SKM-1 treated with dmso at 0.1 percent for 144 hours (cell line): Measurements from ENCODE around the gene XIRP2.
"Not testable (repeated sequence)": the region's sequence is repeated elsewhere in the genome, so short reads cannot be mapped to it uniquely, and the experiment has no call there.

Experiments
- DNase-seq: peaks from one replicate; lab custom pipeline; 2025; ENCODE audit not compliant: unreplicated experiment; lab: John Stamatoyannopoulos, UW

XIRP2 gene

DNA sequence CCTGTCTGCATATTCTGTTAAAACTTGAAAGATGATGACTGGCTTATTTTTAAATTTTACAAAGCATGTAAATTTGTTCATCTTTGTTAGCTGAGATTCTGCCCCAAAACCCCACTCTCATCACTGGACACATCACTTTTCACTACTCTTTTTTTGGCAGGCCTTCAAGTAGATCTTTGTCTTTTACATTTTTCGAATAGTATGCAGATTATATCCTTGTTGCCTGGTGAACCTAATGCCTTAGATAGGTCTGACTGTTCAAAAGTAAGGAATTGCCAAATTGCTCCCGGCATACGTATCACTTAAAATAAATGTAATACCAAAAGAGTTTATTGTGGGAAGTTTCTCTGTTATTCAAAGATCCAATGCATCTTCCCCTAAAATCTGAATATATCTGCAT, 303.3 kb downstream of the XIRP2 start:
- DNase-seq = no peak

DNA sequence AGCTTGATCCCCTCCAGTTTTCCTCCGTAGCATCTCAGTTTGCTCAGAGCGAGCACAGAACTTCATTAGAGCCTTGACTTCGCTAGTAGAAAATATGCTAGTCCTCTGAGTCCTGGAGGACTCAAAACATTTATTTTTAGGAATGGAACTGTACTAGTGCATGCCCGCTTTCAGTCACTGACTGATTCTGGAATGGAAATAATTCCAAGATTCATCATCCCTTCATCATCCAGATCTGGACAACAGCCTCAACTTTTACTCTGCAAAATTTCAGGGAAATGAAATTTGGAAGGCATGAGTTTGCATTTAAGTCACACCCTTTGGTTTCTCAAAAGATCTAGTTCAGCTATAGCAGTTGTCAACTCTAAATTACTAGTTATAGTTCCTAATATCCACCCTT, 304.6 kb downstream of the XIRP2 start:
- no peak for DNase-seq

DNA sequence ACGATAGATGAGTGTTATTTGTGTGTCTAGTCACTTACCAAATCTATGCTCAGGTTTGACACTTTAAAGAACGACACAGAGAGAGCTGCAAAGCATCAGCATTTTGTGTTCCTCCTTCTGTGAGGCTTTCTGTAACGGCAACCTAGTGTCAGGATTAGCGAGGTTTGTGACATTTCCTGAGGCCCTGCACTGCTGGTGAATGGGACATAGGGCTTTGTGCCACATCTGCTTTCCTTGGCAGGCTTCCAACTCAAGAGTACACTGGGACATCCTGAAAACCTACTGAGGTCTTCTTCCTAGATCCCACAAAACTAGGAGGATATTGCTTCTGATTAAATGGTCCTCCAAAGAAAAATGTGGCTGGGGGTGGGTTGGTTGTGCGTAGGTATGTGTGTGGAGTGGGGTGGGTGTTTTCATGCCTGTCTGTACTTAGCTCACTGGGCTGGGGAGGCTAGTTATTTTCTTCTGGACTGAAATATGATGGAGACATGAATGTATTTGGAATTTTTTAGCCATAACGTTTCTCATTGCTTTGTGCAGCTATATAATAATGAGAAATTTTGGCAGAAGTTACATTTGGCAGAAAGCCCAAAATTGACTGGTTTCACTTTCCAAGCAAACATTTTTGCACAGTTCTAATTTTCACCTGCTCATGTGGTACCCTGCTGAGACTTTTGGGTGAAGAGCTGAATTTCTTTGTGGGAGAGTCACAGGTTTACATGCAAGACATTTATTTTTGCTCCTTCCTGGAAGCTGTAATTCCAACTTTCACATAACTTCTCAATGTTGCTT, 308.4 kb downstream of the XIRP2 start:
- DNase-seq = peak; percentile 72

DNA sequence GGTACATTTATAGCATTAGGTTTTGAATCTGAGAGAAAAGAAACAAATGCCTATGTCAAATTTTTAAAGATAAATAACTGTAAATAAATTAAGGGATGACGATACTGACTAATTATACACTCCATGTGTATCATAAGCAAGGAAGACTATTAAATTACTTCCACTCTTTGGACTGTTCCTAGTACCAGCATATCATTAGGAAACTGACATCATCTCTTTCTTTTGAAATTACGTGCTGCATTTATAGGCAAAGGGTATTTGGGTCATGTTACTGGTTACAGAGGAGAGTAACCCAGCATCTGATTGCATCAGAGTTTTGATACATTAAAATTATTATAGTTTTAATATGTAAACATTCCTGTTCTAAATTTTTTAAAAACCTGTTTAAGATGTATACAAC, 309.7 kb downstream of the XIRP2 start:
- DNase-seq = no peak

DNA sequence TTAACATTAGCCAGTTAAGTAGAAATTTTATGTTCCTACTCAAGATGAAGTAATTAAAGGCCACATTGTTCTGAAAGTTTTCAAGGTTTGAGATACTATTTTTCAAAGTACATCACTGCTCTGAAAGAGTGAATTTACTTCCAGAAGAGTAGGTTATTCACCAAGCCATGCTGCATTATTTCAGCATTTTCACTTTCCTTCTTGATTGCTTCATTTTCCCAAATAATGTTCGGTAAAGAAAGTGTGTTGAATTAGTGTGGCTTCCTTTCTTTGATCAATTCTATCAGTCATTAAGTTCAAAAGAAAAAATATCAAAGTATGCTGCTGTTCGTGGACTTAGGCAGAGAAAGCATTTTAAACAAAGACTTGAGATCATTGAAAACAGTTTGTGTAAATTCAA, 310.3 kb downstream of the XIRP2 start:
- no peak for DNase-seq

DNA sequence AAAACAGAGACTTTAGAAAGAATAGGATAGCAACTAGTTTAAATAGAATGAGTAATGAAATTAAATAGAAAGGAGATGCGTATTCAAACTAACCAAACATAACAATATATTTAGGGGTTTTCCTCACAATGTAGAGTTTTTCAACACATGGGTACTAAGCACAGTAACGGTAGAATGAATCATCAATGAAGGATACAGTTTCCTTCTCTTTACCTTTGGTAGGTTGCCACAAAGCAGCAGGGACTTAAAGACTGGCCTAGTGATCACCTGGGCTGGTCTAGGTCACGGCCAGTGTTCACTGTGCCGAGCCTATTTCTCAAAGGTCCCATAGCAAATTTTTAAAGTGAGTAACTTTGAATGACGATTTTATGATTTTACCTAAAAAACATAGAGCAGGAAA, 311.7 kb downstream of the XIRP2 start:
- no peak for DNase-seq

DNA sequence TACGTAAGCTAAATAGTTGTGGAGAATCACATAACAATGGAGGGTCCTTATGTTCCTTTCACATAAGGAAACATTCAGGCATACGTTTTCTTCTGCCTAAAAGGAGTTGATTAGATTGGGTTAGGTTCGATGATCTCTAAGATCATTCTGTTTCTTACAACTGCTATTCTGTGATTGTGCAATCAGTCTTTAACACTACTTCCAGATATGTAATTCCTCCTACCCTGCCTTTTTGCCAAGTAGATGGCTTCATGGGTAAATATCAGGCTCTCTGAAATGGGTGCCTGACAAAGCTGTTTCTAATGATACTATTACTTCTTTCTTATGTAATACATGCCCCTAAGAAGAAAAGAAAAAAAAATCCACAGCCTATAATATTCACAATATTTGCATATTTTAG, 321.5 kb downstream of the XIRP2 start:
- DNase-seq = no peak

DNA sequence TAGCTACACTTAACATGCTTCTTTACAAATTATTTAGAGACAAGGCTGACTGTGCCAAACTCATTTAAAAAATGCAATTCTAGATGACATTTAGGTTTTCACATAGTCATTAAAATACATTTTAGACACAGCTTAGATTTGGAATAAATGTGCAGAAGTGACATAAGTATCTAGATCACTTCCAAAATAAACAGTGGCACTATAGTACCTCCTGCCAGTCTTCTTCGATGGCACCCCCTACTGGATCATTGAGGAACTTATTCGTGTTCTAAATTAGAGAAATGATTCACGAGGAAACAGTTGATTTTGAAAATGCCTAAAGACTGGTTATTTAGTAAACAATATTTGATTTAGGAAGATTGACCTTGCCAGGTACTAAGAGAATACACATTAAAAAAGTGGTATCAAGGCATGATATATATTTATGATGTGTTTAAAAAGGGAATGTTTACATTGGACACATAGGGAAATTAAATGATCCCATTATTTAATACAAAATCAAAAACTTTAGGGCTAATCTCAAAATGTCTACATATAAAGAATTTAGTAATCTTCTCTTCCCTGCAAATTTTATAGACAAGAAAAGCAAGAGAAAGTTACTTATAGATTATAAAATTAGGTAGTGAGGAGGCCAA, 323.9 kb downstream of the XIRP2 start:
- peak; percentile 53 for DNase-seq

DNA sequence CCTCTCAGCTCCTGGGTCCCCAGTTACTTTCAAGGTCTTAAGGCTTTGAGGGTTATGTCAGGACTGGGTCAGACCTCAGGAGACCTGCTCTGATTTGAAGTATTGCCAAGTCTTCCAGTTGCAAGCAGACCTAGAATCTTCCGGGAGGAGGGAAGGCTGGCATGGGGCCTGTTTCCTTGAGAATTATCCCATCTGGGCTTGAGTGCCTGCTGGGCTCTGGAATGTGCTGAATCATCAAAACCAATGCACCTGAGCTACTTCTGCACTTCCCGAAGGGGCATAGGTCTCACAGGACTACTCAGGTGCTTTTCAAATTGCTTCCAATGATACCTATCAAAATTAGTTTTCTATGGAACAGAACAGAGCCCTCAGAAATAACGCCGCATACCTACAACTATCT, 327.3 kb downstream of the XIRP2 start:
- DNase-seq = no peak

DNA sequence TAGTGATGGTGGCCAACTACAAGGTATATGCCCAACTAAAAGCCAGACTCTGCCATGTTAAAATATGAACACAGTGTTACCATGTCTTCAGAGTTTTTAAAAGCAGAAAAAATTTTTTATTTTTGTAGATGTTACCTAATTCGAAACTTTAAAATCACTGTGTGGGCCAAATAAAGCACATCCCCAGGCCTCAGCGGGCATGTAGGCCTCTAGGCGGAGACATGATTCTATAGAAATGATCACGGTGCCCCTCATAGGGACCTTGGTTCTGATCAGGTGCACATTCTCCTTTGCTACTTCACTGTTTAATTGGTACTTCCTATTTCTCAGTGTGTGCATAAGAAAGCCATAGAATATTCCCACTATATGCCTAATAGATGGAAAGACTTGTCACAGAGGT, 349.2 kb downstream of the XIRP2 start:
- no peak for DNase-seq

DNA sequence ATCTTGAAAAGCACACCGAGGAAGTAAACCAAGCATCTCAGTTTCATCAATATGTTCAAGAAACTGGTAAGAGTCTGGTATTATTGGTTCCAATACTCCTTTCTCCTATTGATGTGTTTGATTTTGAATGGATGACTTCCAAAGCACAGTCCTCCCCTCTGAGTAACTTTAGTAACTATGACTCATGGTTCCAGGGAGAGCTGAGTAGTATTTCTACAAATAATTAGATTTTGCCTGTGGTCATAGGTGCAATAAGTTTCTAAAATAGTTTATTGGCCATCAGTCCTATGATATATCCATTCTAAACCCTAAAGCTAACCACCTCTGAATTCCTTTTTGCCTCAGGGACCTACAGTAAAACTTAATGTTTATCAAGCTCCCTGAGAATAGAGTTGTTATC, 352.4 kb downstream of the XIRP2 start:
- no peak for DNase-seq

DNA sequence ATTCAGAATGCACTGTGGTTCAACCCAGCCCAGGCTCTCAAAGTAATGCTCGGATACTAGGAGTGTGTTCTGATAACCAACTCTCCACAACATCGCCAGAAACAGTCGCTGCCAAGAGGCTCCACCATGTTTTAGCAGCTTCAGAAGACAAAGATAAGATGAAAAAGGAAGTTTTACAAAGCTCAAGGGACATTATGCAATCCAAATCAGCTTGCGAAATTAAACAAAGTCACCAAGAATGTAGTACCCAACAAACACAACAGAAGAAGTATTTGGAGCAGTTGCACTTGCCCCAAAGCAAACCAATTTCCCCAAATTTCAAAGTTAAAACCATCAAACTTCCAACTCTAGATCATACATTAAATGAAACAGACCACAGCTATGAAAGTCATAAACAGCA, 360.9 kb downstream of the XIRP2 start:
- DNase-seq = peak; percentile 40

DNA sequence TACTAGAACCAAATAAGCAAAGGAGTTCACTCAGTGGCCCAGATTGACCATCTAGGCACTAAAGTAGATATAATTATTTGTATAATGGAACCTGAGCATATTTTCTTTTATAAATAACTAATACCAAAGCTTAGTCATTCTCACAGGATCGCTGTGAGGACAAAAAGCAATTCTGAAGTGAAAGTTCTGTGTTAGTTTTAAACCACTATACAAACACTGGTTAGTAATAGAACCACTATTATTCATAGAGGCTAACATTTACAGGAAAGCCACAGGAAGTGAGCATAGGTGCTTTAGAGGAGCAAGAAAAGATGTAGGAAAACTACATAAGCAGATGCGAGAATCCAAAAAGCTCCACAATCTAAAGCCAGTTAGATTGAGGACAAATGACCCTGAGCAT, 364.7 kb downstream of the XIRP2 start:
- no peak for DNase-seq

DNA sequence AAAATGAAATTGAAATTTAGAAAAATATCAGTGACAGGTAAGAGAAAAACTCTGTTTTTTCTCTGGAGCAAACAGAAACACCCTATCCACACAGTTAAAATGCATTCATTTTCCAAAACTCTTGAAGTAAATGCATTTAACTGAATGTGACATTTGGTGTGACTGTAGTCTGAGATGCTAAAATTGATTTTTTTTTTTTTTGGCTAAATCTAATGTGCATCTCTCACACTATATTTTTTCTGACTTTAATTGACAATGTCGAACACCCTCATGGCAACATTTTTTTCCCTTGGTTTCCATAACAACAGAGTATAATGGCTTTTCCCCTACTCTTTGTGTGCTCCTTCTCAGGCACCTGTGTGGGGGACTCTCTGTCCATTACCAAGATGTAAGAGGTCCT, 366.4 kb downstream of the XIRP2 start:
- no peak for DNase-seq

DNA sequence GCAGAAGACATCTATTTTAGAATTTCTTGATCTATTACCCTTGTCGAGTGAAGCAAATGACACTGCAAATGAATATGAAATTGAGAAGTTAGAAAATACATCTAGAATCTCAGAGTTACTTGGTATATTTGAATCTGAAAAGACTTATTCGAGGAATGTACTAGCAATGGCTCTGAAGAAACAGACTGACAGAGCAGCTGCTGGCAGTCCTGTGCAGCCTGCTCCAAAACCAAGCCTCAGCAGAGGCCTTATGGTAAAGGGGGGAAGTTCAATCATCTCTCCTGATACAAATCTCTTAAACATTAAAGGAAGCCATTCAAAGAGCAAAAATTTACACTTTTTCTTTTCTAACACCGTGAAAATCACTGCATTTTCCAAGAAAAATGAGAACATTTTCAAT, 370.4 kb downstream of the XIRP2 start:
- DNase-seq = no peak

DNA sequence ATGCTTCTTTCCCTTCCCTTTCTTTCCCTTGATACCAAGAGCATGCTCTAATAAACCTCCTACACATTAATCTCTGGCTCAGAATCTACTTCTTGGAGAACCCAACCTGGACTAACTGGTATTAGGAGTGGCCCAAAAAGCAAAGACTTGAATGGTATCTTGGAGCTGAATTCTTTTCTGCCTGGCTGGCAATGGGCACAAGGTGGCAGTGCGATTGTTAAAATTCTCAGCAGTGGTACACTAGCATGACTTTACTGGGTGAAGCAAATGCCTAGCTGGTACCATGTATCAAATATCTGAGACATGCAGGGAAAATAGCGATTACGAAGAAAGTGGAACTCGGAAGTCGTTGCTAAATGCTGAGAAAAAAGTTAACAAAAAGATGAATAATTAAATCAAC, 376.1 kb downstream of the XIRP2 start:
- DNase-seq = no peak

DNA sequence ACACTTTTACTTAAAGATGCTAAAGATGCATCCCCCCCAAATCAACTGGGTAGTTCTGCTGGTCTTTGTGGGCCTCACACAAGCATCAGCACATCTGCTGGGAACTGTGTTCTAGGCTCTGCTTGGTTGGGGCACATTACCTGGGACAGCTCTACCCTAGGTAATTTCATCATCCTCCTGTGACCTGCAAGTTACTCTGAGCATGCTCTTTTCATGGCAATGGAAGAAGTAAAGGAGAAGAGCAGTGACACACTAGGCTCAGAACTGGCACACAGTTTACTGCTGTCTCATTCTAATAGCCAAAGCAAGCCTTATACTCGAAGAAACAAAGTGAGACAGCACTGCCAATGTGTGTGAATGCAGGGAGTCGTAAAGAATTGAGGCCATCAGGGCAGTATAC, 376.7 kb downstream of the XIRP2 start:
- DNase-seq = no peak

DNA sequence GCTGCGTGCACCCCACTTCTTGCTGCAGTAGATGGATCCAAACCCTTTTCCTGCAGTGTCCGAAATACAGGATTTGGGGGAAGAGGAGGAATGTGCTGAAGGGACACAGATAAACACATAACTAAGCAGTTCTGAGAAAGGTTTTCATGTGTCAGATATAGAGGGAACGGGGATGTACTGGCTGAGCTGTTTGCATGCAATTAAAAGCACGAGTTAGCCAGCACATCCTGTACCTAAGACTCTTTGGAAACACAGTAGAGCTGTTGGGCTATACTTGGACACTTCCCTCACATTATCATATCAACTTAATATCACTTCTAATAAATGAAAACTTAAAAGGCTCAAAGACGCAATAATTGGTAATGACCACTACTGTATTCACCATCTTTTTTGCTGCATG, 377.4 kb downstream of the XIRP2 start:
- no peak for DNase-seq

DNA sequence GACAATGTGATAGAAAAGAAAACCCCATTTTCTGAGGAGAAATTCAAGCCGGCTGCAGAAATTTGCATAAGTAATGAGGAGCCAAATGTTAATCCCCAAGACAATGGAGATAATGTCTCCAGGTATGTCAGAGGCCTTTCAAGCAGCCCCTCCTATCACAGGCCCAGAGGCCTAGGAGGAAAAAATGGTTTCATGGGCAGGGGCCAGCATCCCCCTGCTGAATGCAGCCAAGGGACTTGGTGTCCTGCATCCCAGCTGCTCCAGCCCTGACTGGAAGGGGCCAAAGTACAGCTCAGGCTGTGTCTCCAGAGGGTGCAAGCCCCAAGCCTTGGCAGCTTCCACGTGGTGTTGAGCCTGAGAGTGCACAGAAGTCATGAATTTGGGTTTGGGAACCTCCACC, 380.0 kb downstream of the XIRP2 start:
- DNase-seq = not testable (repeated sequence)

DNA sequence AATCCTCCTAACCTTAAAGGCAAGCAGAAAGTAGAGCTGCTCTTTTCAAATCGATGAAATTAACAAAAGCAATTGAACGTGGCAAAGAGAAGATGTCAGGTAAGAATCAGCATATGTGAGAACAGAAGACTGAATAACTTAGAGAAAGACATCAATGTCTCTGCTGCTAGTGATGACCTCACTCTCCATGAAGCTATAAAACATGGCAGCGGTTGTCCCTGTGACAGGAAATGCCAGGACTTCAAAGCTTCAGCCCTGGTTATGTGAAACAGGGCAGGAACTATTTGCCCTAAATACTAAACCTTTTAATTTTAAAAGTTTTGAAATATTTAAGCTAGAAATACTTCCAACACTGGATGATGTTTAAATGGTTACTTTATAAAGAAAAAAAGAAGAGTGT, 383.7 kb downstream of the XIRP2 start:
- no peak for DNase-seq

DNA sequence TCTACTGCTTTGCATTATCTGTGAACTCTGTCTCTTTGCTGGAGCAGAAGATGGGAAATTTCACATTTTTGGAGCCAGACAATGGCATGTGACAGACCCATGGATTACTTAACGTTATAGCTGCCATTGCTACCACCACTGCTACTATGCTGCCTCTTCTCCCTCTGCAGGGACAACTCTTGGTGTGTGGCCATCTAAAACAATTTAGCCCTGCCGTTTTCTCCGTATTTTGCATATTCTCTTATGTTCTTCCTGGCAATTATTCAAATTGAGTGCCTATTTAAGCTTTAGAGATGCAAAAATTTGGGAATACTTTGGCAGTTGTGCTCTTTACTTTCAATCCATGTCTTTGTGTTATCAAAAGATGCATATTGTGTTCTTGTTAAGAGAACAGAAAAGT, 386.8 kb downstream of the XIRP2 start:
- no peak for DNase-seq

DNA sequence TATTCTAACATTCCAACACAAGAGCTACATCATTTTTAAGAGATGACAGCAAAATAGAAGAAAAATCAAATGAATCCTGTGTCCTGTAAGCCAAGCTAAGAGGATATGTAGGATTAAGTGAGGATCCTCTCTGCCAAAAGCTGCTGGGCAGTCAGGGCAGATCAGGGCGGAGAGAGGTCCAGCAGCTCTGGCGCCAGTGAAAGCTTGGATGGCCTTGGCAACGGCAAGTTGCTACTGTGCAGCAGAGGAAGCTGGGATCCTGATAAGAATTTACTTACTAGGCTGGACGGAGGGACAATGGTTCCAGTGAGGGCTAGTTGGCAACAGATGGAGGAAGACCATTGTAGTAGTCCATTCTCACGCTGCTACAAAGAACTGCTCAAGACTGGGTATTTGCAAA, 391.5 kb downstream of the XIRP2 start:
- DNase-seq = no peak

DNA sequence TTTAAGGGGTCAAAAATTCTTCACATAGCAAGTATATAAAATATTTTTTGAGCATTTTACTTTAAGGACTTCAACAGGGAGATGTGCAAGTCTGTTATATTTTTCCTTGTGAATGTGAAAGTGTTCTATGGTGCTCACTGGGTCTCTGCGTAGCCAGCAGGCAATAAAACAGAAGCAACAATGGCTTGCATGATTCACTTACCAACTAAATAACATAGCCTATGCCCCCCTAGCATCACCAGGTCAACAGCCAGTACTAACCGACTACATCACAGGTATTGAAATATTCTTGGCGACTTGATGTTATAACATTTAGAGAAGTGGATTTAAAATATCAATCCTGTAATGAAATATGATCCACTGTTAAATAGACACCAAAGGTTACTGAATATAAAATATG, 398.9 kb downstream of the XIRP2 start:
- no peak for DNase-seq
